NAMALWA (cell line): ENCODE results near the gene P2RX6.
"Not testable (repeated sequence)": the region's sequence is repeated elsewhere in the genome, so short reads cannot be mapped to it uniquely, and the experiment has no call there.

Experiments used
- DNase-seq: peaks from one replicate; pipeline ENCODE4 v3.0.0-alpha.2; 2015; ENCODE audit warnings: low spot score

P2RX6 gene

GRCh38 chr22:21014726-21015465 is at the start of gene P2RX6:
P2RX6 (plus strand) TSS chr22:21015165; CDS start chr22:21015175, 10 bp downstream.
- no peak for DNase-seq

GRCh38 chr22:20965888-20966855 is 48.8 kb upstream of the P2RX6 start:
- DNase-seq = no peak

DNA sequence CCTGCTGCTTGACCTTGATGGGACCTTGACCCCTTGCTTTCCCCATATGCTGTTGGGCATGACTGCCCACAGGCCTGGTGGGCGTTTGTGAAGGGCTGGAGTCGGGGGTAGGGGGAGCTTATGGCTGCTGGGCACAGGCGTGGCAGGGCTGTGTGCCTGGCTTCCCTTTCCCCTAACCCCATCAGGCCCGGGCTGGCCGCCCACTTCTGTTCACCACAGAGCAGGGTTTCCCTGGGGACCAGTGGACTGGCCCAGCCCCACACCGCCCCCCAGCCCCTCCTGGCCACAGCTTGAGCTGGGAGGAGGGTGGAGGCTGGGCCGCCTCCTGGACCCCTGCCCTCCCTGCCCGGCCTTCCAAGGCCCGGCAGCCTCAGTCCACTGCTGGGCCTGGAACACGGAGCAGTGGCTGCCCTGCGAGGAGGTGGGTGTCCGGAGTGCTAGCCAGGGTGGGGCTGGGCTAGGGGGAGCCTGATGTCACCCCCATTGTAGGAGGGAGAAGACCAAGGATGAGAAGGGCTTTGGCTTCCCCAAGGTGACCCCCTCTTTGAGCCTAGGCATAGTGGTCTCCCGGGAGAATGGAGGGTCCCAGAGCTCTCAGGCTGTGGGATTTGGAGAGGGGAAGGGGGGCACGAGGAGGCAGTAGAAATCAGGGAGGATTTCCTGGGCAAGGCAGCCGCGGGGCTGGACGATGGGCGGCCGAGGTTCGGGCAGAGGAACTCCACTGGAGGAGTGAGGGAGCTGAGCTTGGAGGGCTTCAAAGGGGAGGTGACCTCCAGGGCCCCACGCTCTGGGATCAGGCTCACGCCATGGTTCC is 47.9 kb upstream of the P2RX6 start, which contains the start of gene AIFM3:
TSS of gene AIFM3 (plus strand) at position 373 of the 814 bp plus-strand sequence. CDS start 690 bp downstream, outside the sequence.
- DNase-seq = no peak

GRCh38 chr22:20967697-20968211 is 47.2 kb upstream of the P2RX6 start:
- no peak for DNase-seq

DNA sequence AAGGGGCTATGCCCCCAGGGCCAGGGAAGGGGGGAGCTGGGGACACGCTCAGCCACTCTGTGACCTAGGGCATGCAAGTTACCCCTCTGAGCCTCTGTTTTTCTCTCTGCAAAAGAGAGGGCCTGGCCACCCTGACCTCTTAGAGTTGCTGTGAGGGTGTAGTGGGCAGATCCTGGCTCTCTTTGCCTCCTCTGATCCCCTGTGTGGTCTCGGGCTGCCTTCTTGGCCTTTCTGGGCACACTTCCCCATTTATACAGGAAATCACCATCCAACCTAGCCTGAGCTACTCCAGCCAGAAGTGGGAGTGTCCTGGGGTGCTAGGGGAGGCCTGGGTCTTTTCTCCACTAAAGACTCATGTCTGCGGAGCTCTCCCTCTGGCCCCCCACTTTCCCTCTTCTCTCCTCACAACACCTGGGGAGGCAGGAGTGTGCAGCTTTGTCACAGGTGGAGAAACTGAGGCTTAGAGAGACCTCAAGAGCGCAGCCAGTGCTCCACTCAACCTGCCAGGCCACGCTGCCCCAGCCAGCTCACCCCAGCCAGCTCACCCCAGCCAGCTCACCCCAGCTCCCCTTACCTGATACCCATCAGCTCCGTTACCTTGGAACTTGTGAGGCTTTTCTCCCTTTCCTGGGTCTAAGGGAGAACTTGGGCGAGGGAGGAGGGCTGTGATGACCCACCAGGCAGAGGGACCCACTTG is 46.5 kb upstream of the P2RX6 start:
- DNase-seq = peak; percentile 45

GRCh38 chr22:20970939-20971657 is 43.9 kb upstream of the P2RX6 start:
- no peak for DNase-seq

DNA sequence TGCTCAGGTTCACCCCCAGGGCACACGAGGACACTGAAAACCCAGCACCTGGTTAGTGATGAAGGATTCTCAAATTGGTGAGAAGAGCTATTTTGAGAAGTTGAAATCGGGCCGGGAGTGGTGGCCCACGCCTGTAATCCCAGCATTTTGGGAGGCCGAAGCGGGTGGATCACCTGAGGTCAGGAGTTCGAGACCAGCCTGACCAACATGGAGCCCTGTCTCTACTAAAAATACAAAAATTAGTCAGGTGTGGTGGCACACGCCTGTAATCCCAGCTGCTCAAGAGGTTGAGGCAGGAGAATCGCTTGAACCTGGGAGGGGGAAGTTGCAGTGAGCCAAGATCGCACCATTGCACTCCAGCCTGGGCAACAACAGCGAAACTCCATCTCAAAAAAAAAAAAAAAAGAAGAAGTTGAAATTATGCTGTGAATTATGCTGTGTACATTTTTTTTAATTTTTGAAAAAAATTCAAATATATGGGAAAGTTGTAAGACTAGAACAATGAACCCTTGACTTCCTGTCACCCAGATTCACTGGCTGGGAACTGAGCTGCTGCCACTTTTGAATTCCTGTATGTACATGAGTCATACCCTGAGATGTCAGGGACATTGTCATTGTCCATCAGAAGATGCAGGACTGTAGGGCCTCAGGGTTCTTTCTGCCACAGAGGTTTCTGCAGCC is 42.8 kb upstream of the P2RX6 start:
- DNase-seq = not testable (repeated sequence)

DNA sequence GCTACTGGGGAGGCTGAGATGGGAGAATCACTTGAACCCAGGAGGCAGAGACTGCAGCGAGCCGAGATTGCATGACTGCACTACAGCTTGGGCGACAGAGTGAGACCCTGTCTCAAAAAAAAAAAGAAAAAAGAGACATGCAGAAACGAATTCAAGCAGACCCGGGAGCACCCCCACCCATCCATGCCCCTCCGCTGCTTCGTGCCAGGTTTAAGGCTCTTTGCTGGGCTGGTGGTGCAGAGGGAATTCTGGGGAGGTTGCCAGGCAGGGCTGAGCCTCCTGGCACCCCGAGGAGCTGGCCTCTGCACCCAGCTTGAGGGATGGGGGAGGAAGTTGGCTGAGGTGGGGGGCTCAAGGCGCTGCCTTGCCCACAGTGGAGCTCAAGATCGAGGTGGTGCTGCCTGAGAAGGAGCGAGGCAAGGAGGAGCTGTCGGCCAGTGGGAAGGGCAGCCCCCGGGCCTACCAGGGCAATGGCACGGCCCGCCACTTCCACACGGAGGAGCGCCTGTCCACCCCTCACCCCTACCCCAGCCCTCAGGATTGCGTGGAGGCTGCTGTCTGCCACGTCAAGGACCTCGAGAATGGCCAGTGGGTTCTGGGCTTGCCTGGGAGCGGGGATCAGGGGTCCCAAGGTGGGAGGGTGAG is 41.9 kb upstream of the P2RX6 start:
- DNase-seq = no peak

- DNase-seq = no peak
These were observed 41.2 kb upstream of the P2RX6 start for GRCh38 chr22:20973634-20974286.

DNA sequence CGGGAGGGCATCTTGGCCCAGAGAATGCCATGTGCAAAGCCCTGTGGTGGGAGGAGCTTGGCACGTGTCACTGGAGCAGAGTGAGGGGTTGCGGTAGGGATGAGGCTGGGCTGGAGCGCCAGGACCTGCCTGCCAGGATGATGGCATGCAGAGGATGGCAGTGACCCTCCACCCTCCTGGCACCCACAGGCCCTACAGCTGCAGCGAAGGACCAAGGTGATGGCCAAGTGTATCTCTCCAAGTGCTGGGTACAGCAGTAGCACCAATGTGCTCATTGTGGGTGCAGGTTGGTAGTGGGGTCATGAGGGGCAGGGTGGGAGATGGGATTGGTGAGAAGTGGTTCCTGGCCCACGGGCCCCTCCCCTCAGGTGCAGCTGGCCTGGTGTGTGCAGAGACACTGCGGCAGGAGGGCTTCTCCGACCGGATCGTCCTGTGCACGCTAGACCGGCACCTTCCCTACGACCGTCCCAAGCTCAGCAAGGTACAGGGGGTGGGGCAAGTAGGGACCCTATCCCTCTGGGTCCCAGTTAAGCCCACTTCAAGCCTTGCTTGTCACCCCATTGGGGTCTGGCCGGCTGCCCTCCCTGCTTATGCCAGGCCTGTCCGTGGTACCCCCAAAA is 40.5 kb upstream of the P2RX6 start:
- no peak for DNase-seq

DNA sequence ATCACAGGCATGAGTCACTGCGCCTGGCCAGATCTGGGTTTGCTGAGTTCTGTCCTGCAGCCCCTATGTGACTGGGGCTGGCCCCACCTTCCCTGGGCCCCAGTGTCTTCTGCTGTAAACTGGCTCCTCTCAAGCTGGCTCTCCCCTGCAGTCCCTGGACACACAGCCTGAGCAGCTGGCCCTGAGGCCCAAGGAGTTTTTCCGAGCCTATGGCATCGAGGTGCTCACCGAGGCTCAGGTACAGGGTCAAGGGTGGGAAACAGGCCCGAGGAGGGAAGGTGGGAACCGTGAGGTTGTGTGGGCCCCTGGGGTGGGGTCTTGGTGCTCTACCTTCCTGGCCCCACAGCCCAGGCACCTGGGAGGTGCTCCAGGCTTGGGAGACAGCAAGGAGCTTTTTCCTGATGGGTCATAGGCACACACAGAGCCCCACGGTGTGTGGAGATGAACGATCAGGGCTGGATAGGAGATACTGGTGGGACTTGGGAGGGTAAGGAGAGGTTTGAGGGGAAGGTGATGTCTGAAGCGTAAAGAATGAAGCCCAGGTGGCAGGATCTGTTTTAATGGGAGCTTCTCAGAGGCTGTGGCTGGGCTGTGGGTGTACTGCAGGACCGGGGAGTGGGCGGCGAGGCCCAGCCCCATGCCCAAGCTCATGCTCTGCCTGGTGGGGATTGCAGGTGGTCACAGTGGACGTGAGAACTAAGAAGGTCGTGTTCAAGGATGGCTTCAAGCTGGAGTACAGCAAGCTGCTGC is 39.2 kb upstream of the P2RX6 start:
- DNase-seq = no peak

DNA sequence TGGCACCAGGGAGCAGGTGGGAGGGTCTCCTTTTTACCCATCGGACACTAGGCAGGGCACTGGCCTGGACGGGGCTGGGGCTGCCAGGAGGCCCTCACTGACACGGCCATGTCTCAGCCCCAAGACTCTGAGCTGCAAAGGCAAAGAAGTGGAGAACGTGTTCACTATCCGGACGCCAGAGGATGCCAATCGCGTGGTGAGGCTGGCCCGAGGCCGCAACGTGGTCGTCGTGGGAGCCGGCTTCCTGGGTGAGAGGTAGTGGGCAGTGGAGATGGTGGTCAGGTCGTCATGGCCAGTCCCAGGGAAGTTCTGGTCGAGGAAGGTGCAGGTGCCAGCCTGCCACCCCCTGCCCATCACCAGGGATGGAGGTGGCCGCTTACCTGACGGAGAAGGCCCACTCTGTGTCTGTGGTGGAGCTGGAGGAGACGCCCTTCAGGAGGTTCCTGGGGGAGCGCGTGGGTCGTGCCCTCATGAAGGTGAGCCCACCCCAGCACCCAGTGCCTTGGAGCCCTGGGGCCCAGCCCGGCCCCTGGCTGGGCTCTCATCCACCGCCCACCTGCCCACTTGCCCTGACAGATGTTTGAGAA is 38.6 kb upstream of the P2RX6 start:
- DNase-seq = no peak

DNA sequence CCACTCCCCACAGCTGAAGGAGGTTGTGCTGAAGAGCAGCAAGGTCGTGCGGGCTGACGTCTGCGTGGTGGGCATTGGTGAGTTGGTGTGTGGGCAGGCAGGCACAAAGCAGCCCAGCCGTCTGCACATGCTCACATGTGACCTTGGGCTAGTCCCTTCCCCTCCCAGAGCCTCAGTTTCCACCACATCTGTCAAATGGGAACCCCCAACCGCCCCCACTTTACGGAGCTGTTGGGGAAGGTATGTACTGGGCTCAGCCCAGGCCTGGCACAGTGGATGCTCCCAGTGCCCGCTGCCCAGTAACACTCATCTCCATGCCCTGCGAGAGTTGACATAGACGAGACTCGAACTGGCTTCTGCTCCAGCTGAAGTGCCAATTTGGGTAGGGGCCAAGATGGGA is 37.9 kb upstream of the P2RX6 start:
- no peak for DNase-seq

GRCh38 chr22:20977516-20978170 is 37.3 kb upstream of the P2RX6 start:
- no peak for DNase-seq

DNA sequence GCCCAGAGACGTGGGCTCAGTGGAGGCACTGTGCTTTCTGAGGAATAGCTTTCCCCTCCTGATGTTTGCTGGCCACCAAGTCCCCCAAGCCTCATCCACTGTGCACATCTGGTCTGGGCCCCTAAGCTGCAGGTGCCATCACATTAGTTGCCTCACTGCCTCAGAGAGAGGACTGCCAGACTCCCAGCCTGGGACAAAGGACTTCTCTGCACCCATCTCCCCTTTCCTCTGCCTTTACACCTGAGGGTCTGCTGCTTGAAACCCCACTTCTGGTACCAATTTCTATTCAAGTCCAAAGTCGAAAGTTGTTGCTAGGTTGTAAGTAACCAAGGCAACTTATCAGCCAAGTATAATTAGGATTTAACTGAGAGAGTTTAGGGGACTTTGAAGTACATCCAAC is 36.5 kb upstream of the P2RX6 start:
- no peak for DNase-seq

GRCh38 chr22:20979243-20979809 is 35.6 kb upstream of the P2RX6 start:
- peak; percentile 35 for DNase-seq
